HG03196 (cell line): ENCODE data around the gene CRISPLD2.

Experiments used
- ATAC-seq: cut with Tn5 transposase; IDR thresholded peaks from one replicate; pipeline ENCODE4 v1.9.1; 2021; ENCODE audit not compliant: unreplicated experiment

Gene CRISPLD2

GRCh38 chr16:84948851-84949610 is 129.2 kb downstream of the CRISPLD2 start:
- ATAC-seq = no peak

GRCh38 chr16:84949772-84950436 is 130.1 kb downstream of the CRISPLD2 start:
- no peak for ATAC-seq

GRCh38 chr16:84950906-84951305 is 131.1 kb downstream of the CRISPLD2 start:
- ATAC-seq = no peak

GRCh38 chr16:84952335-84953189 is 132.8 kb downstream of the CRISPLD2 start:
- ATAC-seq = no peak

GRCh38 chr16:84953190-84953746 is 133.5 kb downstream of the CRISPLD2 start:
- ATAC-seq = no peak

- no peak for ATAC-seq
Observed at GRCh38 chr16:84955427-84955826, 135.6 kb downstream of the CRISPLD2 start.

- ATAC-seq = no peak
Observed at GRCh38 chr16:84957192-84957591, 137.4 kb downstream of the CRISPLD2 start.

- no peak for ATAC-seq
Observed at GRCh38 chr16:84957792-84958191, 138.0 kb downstream of the CRISPLD2 start.
